ENCODE results near the gene ACADM.
"Not testable (repeated sequence)": the region's sequence is repeated elsewhere in the genome, so short reads cannot be mapped to it uniquely, and the experiment has no call there.

- TF ChIP-seq, protein P1, sequence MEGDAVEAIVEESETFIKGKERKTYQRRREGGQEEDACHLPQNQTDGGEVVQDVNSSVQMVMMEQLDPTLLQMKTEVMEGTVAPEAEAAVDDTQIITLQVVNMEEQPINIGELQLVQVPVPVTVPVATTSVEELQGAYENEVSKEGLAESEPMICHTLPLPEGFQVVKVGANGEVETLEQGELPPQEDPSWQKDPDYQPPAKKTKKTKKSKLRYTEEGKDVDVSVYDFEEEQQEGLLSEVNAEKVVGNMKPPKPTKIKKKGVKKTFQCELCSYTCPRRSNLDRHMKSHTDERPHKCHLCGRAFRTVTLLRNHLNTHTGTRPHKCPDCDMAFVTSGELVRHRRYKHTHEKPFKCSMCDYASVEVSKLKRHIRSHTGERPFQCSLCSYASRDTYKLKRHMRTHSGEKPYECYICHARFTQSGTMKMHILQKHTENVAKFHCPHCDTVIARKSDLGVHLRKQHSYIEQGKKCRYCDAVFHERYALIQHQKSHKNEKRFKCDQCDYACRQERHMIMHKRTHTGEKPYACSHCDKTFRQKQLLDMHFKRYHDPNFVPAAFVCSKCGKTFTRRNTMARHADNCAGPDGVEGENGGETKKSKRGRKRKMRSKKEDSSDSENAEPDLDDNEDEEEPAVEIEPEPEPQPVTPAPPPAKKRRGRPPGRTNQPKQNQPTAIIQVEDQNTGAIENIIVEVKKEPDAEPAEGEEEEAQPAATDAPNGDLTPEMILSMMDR (IDR thresholded peaks at IDR 0.05): not testable (repeated sequence)
- TF ChIP-seq, protein P2, sequence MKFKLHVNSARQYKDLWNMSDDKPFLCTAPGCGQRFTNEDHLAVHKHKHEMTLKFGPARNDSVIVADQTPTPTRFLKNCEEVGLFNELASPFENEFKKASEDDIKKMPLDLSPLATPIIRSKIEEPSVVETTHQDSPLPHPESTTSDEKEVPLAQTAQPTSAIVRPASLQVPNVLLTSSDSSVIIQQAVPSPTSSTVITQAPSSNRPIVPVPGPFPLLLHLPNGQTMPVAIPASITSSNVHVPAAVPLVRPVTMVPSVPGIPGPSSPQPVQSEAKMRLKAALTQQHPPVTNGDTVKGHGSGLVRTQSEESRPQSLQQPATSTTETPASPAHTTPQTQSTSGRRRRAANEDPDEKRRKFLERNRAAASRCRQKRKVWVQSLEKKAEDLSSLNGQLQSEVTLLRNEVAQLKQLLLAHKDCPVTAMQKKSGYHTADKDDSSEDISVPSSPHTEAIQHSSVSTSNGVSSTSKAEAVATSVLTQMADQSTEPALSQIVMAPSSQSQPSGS (CRISPR knock-in tag; IDR thresholded peaks at IDR 0.05; ENCODE audit: borderline replicate concordance, low read depth): not testable (repeated sequence)
These were observed 34.0 kb downstream of the ACADM start for GRCh38 chr1:75758543-75758942.

All from WTC11 (cell line).